PC-3 (cell line): ENCODE data around the gene NCAPG2.

ENCODE experiments used
- CTCF ChIP-seq: fragments of 300-600 bp; sonication (generic); conservative IDR thresholded peaks from 2 replicates; pipeline ENCODE4 v1.5.1; 2017; ENCODE audit warnings: antibody characterized with exemption, low read depth, mild to moderate bottlenecking, low read length
- EZH2phosphoT487 ChIP-seq: fragments of 300-600 bp; sonication (generic); IDR thresholded peaks from 2 replicates; pipeline ENCODE4 v1.6.1; 2018; ENCODE audit warnings: mild to moderate bottlenecking, antibody characterized with exemption, low read length, borderline replicate concordance

DNA sequence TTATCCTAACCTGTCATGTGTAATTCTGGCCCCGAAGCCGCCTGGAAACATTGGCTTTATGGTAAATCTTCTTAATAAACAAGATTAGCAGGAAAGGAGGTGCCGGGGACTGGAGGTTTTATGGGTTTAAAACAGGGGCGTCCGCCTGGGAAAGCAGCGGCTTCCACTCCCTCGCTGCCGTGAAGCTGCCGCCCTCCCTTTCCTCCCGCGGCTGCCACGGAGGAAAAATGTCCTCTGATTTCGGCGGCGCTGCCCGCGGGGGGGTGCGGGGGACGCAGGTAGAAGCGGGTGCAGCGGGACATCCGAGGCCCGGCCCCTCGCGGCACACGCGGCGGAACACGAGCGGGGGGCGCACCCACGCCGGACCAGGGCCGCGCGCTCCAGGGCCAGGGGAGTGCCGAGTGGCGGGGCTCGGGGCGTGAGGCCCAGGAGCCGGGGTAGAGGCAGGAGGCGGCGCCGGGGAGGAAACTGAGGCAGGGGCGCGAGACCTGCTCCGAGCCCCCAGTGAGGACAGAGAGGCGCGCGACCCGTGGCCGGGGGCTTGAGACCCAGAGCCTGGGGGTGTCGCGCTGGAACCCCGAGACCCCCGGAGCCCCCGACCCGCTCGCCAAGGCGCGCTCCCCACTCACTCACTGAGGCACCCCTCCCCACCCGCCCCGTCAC lies 118.0 kb downstream of the NCAPG2 start:
- TF ChIP-seq EZH2phosphoT487 (no peak), CTCF (no peak)
